UCSD-AML1 (cell line): ENCODE data around the gene ZFP1.

Experiments
- DNase-seq: peaks from one replicate; lab custom pipeline; 2025; ENCODE audit not compliant: unreplicated experiment; lab: John Stamatoyannopoulos, UW

The ZFP1 gene

DNA sequence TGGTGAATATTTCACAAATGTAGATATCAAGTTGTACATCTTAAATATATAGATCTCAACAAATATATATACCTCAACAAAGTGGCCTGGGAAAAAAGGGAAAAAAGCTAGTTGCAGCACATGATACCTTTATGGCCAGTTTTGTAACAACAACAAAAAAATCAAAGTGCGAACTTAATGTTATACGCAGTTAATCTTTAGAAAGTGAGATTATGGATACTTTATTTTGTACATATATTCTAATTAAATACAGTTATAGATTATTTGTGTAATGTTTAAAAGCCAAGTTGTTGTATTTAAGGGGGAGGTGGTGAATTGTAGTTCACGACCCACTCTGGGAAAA, 385 bp upstream of the ZFP1 start:
- DNase-seq, result no peak

DNA sequence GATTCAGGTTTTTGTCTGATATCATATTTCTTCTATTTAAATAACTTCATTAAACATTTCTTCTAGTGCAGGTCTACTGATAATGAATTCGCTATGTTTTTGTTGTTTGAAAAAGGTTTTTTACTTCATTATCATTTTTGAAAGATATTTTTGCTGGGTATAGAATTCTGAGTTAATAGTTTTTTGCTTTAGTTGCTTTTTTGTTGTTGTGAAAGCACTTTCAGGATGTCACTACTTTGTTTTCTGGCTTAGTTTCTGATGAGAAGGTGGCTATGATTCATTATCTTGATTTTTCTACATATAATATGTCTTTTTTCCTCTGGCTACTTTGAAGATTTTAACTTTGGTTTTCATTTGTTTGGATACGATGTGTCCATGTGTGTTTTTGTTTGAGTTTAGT, 3.5 kb downstream of the ZFP1 start:
- no peak for DNase-seq

DNA sequence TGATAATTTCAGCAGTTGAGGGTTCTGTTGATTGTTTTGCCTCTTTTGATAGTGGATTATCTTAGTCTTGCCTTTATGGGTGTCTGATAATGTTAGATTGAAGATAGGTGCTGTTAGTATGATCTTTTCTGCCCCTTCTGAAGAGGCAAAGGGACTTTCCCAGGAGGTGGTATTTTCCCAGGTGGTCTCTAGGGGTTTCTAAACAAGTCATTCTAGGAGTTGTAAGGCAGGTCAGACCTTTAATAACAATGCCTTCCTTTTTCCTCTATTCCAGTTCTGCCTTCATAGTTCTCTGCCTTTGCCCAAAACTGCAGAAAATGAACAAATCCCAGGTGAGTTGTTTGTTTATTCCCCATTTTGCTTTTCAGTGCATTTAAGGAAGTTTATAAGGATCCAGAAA, 4.3 kb downstream of the ZFP1 start:
- no peak for DNase-seq

GRCh38 chr16:75160386-75160785, 12.1 kb downstream of the ZFP1 start:
- no peak for DNase-seq

- no peak for DNase-seq
Observed at GRCh38 chr16:75169899-75170405, 21.6 kb downstream of the ZFP1 start.

DNA sequence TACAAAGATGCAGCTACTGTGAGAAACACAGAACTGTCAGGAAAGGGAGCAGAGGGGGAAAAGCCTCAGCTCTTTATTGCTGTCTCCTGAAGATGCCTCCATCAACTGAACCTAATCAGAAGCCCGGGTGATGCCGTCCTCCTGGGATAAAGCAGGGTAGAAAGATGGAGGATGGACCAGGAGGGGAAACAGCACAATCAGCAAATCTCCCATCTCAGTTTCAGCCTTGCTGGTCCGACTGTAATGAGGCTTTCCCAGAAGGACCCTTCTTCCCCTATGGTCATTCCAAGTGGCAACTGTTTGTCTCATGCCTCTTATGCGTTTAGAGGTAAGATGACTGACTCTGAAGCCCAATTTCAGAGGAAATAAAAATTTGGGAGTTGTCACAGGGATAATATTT, 24.3 kb downstream of the ZFP1 start:
- no peak for DNase-seq

- DNase-seq, result no peak
Observed at GRCh38 chr16:75175074-75175473, 26.8 kb downstream of the ZFP1 start.

DNA sequence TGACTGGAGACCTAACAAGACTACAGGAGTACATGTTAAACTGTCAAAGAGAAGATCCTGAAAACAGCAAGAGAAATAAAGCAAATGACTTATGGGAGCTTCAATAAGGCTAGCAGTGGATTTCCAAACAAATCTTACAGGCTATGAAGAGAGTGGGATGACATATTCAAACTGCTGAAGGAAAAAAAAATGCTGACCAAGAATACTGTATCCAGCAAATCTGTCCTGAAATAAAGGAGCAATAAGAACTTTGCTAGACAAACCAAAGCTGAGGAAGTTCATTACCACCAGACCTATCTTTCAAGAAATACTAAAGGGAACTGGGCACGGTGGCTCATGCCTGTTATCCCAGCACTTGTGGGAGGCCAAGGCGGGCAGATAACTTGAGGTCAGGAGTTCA, 28.6 kb downstream of the ZFP1 start:
- no peak for DNase-seq

GRCh38 chr16:75179208-75179607, 30.9 kb downstream of the ZFP1 start:
- DNase-seq, result no peak

DNA sequence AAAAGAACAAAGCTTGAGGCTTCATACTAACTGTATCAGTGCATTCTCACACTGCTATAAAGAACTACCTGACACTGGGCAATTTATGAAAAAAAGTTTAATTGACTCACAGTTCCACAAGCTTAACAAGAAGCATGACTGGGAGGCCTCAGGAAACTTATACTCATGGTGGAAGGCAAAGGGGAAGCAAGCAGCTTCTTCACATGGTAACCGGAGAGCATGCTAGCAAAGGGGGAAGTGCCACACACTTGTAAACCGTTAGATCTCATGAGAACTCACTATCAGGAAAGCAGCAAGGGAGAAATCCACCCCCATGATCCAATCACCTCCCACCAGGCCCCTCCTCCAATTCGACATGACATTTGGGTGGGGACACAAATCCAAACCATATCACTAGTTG, 33.3 kb downstream of the ZFP1 start:
- no peak for DNase-seq

- DNase-seq, result no peak
Observed at GRCh38 chr16:75188832-75189477, 40.6 kb downstream of the ZFP1 start.

GRCh38 chr16:75189638-75190245, 41.4 kb downstream of the ZFP1 start:
- no peak for DNase-seq

GRCh38 chr16:75192606-75193264, 44.4 kb downstream of the ZFP1 start:
- no peak for DNase-seq

GRCh38 chr16:75193265-75193650, 44.9 kb downstream of the ZFP1 start:
- no peak for DNase-seq

GRCh38 chr16:75193730-75194444, 45.6 kb downstream of the ZFP1 start:
- no peak for DNase-seq

- no peak for DNase-seq
Observed at GRCh38 chr16:75195811-75196790, 47.8 kb downstream of the ZFP1 start.

GRCh38 chr16:75196836-75197235, 48.5 kb downstream of the ZFP1 start:
- DNase-seq, result no peak

DNA sequence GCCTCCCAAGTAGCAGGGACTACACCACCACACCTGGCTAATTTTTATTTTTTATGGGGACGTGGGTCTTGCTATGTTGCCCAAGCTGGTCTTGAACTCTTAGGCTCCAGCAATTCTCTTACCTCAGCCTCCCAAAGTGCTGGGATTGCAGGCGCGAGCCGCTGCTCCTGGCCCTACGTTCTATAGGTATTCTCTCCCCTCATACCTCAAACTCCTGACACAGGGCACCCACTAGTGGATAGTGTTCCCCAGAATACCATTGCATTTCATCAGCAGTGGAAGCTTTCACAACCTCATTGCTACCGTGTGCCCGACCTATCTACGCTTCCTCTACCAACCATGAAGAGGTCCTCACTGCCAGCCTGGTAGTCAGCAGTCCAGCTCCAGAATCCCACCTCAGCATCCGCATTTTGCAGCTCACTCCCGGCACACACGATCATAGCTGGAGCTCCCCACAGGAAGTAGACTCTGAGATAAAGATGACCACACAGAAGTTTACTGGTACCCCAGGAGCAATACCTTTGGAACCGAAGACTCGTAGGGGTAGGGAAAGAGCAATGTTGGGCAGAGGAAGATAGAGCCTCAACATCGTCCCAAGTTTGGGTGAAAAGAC, 49.3 kb downstream of the ZFP1 start:
- DNase-seq, result no peak

GRCh38 chr16:75198135-75198600, 49.8 kb downstream of the ZFP1 start:
- DNase-seq, result no peak

DNA sequence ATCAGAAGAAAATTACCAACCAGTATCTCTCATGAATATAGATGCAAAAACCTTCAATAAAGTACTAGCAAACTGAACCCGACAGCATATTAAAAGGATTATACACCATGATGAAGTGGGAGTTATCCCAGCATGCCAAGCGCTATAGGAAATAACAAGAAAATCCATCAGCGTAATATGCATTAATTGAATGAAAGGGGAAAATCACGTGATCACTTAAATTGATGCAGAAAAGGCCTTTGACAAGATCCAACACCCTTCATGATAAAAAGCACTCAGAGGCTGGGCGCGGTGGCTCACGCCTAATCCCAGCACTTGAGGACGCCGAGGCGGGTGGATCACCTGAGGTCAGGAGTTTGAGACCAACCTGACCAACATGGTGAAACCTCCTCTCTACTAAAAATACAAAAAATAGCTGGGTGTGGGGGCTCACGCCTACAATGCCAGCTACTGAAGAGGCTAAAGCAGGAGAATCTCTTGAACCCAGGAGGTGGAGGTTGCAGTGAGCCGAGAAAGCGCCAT, 53.8 kb downstream of the ZFP1 start:
- DNase-seq, result no peak
